Measurements from ENCODE around the gene LPCAT3.

- TF ChIP-seq POLR2A (IDR thresholded peaks at IDR 0.05; ENCODE audit: low read length) (no peak), GATA1 (IDR thresholded peaks at IDR 0.05; ENCODE audit: low read depth, low read length) (no peak)
Measured at GRCh38 chr12:6966351-6966750, 51.9 kb downstream of the LPCAT3 start.
